Stimulated activated CD4-positive, alpha-beta T cell treated with anti-CD3 and anti-CD28 coated beads, Interleukin-4, amount 100 ng/mL, for 48 hours (primary cell): ENCODE measurements around the gene HYAL3.
"Not testable (repeated sequence)": the region's sequence is repeated elsewhere in the genome, so short reads cannot be mapped to it uniquely, and the experiment has no call there.

Experiments
- DNase-seq, 2 donors: peaks; one replicate each; pipeline ENCODE4 v3.0.0-alpha.2; 2020; ENCODE audit warnings: low read depth in 2 of 2

HYAL3 gene

GRCh38 chr3:50314342-50314741, 15.1 kb upstream of the HYAL3 start:
- DNase-seq, result no peak

DNA sequence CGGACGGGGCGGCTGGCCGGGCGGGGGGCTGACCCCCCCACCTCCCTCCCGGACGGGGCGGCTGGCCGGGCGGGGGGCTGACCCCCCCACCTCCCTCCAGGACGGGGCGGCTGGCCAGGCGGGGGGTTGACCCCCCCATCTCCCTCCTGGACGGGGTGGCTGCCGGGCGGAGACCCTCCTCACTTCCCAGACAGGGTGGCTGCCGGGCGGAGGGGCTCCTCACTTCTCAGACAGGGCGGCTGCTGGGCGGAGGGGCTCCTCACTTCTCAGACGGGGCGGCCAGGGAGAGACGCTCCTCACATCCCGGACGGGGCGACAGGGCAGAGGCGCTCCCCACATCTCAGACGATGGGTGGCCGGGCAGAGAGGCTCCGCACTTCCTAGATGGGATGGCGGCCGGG, 12.8 kb upstream of the HYAL3 start:
- not testable (repeated sequence) for DNase-seq

DNA sequence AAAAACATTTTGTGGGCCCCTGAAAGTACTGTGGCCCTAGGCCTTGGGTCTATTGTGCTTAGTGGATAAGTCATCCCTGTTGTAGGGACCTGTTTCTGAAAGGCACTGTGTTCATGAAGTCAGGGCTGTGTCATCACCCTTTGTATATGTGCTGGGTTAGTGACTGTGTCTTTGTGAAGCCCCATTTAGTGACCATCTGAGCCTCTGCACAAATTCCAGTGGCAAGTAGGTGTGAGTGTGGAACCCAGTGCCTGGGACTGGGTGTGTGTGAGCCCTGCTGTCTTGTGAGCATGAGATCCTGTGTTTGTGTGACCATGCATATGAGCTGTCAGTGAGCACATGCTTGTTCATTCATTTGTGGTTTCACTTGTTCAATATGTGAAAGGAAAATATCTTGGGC, 5.4 kb upstream of the HYAL3 start:
- DNase-seq, result no peak

GRCh38 chr3:50303013-50303815, 4.0 kb upstream of the HYAL3 start, which contains the start of gene HYAL1:
TSS of gene HYAL1 (minus strand) at chr3:50303574. CDS start at chr3:50302956, 618 bp downstream.
- DNase-seq, result no peak

DNA sequence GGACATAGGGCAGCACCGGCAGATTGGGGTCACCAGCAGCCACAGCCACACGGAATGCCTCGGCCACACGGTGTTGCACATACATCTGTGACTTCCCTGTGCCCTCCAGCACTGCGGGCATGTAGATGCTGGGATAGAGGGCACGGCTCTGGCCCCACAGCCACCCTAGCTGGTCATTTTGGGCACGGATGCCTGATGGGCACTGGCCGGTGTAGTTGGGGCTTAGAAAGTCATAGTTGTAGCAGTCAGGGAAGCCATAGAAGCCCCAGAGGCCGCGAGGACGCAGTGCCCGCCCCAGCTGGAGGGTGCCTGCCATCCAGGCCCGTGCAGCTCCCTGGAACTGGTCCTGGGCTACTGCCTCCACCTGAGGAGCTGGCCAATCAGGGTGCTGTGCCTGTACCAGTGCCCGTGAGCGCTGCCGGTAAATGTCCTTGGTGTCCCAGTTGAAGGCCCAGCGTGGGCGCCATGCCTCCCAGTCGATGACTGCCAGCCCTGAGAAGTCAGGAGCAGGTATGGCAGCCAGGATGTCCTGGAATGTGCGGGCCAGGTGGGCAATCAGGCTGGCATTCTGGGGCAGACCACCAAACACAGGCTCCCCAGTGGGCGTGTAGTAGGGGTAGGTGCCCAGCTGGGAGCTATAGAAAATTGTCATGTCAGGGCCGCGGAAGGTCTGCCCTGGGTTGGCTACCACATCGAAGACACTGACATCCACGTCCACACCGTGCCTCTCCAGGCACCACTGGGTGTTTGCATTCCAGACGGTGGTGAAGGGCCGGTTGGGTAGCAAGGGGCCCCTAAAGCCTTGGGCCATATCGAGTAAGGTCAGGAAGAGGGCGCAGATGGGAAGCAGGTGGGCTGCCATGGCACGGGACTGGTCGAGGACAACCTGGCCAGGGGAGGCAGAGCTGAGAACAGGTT, 3.1 kb upstream of the HYAL3 start:
- DNase-seq, result no peak

DNA sequence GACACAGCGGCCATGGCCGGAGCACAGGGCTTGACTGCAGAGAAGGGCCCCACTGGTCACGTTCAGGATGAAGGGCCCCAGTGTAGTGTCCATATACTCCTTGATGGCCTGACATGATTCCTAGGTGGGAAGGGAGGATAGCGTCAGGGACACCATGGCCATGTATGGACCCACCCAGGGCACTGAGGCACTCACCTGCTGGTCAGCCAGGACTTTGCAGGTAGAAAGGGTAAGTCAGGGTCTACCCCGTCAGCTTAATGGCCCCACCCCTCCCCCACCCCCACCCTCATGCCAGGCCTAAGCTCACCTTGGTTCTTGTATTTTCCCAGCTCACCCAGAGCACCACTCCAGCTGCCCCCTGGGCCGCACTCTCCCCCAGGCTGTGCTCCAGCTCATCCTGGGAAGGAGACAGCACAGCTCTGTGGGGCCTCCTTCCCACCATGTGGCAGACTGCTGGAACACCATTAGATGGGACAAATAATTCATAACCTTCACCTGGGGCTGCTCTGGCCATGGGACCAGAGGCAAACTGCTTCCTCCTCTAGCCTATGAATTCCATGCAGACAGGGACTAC, 1.6 kb upstream of the HYAL3 start:
- no peak for DNase-seq

DNA sequence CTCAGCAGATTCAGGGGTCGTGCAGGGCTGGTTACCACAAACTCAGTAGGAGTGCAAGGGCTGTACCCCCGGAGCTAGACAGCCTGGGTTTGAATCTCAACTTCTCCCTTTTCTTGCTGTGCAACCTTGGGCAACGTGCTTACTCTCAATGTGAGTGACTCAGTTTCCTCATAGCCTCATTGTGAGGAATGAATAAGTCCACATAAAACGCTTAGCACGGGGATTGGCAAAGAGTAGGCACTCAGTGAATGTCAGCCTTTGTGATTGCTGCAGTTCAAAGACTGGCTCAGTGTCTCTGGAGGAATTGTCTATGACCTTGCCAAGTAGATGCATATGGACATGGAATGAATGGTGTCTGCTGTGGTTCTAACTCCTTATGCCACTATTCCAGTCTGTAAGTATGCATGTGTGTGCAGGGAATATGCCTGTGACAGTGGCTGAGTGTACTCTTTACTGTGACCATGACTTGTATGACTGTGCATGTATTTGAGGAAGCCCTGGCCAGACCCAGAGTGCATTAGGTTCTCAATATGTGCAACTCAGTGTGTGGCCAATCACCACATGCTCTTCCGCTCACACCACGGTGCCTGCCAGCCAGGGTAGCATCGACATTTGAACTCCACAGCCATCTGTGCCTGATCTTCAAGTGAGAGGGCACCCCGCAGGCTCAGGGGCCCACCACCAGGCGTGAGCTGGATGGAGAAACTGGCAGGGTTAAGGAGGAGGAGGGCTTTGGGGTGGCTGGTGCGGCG, 900 bp upstream of the HYAL3 start:
- DNase-seq, result no peak

GRCh38 chr3:50299638-50299928, 378 bp upstream of the HYAL3 start:
- DNase-seq, result no peak

DNA sequence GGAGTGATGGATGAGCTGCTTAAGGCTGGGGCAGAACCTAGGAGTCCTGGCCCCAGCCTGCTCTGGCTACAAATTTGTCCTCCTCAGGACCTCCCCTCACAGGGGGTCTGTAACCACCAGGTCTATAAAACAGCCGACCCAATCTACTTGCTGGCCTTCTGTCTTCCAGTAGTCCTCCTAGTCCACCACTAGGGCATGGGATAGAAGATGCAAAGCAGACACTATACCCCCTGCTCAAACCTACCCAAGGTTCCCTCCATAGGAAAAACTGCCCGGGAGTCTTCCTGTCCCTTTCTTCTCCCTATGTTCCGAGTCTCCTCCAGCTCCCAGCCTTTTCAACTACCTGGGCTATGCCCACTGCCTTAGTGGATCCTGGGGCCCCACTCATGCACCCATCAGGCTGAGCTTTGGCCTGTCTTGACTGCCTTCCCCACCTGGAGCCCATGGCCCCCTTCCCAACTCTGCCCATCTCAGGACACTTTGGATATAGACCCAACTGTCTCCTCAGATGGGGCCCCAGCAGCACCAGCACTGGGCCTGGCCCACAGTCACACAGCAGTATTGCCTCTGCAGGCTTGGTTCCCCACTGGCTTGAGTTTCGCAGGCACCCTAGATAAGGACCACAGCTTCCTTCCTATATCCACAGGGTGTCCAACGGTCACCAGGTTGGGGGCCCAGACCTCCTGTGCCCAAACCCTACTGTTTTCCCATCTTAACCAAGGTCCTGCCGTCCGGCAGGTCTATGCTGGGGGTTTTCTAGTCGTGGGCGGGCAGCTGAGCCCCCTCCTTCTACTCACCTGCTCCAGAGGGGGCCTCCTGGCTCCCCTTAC, 1.1 kb downstream of the HYAL3 start:
- no peak for DNase-seq

DNA sequence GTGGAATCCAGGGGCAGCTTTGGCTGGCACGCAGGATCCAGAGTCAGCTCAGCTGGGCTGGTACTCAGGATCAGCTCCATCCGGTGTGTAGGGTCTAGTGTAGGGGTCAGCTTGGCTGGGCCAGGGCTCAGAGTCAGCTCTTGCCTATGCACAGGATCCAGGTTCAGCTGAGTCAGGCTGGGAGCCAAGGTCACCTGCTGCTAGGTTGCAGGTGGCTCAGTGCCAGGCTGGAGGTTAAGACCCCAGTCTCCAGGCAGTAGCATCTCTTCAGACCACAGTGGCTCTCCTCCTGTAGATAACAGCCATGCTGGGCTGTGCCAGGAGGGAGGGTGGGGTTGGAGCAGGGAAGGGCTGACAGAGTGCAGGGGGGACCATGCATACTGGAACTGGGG, 1.8 kb downstream of the HYAL3 start:
- no peak for DNase-seq

- no peak for DNase-seq
Observed at GRCh38 chr3:50296721-50297383, 2.4 kb downstream of the HYAL3 start.

DNA sequence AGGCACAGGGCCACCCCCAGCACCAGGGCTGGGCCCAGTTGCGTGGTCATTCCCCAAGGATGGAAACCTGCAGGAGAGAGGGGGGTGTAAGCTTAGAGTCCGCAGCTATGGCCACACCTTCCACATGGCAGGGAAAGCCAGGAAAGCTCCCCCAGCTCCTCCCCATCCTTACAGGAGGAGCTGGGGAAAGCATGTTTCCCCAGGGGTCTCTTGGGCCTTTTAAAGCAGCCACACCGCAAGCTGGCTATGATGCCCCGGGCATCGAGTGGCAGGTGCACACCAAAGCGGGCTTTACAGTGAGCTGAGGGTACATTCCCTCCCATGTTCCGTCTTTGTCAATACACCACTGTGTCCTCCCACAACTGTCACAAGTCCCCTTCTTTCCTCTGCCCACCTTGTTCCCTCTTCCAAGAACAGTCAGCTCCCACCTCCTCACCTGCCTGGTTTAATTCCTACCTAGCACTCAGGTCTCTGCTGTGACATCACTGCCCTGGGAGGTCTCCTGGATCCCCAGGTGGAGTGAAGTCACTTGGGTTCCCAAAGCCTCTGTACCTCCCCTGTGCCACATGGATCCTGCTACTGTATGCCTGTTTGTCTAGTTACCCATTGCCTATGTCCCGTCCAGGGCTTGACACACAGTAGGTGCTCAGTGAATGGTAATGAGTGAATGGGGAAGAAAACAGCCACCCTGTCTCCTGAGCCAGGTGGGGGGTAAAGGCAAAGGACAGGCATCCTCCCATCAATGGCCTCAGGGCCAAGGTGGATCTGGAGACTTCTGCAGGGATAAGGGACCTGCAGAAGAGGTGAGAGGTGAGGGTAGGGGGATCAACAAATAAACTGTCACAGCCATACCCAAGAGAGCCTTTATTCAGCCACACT, 3.4 kb downstream of the HYAL3 start:
- no peak for DNase-seq

DNA sequence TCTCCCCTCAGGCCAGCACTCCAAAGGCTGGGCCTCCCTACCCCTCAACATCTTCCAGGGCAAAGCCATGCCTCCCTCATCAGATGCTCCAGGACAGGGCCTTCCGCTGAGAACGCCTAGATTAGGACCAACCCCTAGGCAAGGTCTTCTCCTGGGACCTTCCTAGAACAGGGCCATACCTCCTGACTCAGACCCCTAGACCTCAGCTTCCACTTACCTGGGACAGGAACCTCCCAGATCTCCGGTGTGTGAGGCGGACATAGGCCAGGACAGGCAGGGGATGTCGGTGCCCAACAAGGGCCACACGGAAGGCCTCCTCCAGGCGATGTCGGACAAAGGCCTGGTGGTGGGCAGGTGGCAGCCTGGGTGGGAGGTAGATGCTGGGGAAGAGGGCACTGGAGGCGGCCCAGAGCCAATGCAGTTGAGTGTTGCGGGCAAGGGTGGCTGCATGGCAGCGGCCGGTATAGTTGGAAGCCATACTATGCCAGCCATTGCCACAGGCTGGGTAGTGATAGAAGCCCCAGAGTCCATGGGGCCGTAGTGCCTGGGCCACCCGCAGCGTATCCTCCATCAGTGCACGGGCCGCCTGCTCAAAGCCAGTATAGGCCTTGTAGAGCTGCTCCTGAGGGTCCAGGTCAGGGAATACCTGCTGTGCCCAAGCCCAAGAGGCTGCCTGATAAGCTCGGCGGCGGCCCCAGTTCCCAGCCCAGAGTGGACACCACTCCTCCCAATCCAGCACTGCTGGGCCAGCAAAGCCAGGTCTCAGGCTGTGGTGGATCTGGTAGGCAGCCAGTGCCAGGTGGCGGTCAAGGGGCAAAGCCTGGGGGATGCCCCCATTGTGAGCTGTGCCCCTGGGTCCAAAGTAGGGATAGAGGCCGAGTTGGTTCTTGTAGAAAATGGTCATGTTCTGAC, 4.5 kb downstream of the HYAL3 start:
- DNase-seq, result no peak

DNA sequence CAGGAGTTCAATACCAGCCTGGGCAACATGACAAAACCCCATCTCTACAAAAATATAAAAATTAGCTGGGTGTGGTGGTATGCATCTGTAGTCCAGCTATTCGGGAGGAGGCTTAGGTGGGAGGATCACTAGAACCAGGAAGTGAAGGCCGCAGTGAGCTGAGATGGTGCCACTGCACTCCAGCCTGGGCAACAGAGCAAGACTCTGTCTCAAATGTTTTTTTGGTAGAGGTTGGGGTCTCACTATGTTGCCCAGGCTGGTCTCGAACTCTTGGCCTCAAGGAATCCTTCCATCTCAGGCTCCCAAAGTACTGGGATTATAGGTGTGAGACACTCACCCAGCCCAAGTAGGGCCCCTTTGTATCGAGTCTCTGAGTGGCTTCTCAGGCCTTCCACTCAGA, 5.1 kb downstream of the HYAL3 start:
- no peak for DNase-seq

DNA sequence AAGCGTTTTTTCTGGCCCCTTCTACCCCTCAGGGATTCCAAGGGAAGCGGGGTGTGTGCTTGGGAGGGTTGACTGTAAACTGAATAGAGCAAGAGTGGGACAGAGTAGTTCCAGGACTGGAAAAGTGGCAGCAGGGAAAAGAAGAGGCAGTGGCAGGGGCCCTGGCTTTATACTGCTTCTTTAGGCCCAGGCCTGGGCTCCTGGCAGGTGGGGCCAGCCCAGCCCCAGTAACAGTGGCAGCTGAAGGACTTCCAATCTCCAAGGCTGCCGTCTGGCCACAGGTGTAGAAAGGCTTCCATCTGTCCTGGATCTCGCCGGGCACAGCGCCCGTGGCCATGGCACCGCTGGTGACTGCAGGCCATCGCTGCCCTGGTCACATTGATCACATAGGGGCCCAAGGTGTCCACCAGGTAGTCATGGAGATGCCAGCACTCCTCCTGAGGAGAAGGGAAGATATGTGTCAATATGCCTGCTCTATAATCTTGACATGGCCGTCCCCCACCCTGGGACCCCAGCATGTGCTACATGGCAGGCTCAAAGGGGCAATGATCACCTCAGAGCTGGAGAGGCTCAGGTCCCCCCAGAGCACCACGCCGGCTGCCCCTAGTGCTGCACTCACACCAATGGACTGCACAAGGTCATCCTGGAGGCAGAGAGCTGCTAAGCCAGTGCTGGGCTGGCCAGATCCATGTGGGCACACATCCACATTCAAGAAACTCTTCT, 6.0 kb downstream of the HYAL3 start:
- DNase-seq, result no peak

- DNase-seq, result peak; percentile 90 to 95
Observed at GRCh38 chr3:50292159-50293078, 6.8 kb downstream of the HYAL3 start, which contains the start of gene IFRD2. TSS of gene IFRD2 (minus strand) at chr3:50292429. CDS start at chr3:50292274, 155 bp downstream.
